MM.1S (cell line): ENCODE measurements around the gene WDFY2.
"Not testable (repeated sequence)": the region's sequence is repeated elsewhere in the genome, so short reads cannot be mapped to it uniquely, and the experiment has no call there.

Source experiments
- DNase-seq: peaks from one replicate; pipeline ENCODE4 v3.0.0-alpha.2; 2015
- H2AFZ ChIP-seq: fragments of 300-600 bp; sonication (generic); 2 replicates; pipeline ENCODE4 v1.6.0; 2016; ENCODE audit warnings: antibody characterized with exemption, low read length
- H3F3A ChIP-seq: fragments of 300-600 bp; sonication (generic); 2 replicates; pipeline ENCODE4 v1.6.1; 2016; ENCODE audit warnings: mild to moderate bottlenecking, antibody characterized with exemption, low read length, moderate library complexity, mixed read lengths; ENCODE audit not compliant: insufficient read depth
- H3K27ac ChIP-seq: fragments of 300-600 bp; sonication (generic); 2 replicates; pipeline ENCODE4 v1.5.1; 2016; ENCODE audit warnings: mild to moderate bottlenecking, low read length
- H3K27me3 ChIP-seq: fragments of 300-600 bp; sonication (generic); replicated peaks from 2 replicates; pipeline ENCODE4 v1.6.0; 2016; ENCODE audit warnings: low read length; ENCODE audit not compliant: insufficient read depth
- H3K36me3 ChIP-seq: fragments of 300-600 bp; sonication (generic); replicated peaks from 2 replicates; pipeline ENCODE4 v1.6.1; 2016; ENCODE audit warnings: mild to moderate bottlenecking, low read length, mixed read lengths; ENCODE audit not compliant: insufficient read depth
- H3K4me1 ChIP-seq: fragments of 300-600 bp; sonication (generic); 2 replicates; pipeline ENCODE4 v1.6.1; 2016; ENCODE audit warnings: low read length, mixed read lengths
- H3K4me2 ChIP-seq: fragments of 300-600 bp; sonication (generic); 2 replicates; pipeline ENCODE4 v1.6.0; 2016; ENCODE audit warnings: low read depth, low read length
- H3K4me3 ChIP-seq: fragments of 300-600 bp; sonication (generic); 2 replicates; pipeline ENCODE4 v1.5.1; 2016; ENCODE audit warnings: low read length, mixed read lengths
- H3K79me2 ChIP-seq: fragments of 300-600 bp; sonication (generic); 2 replicates; pipeline ENCODE4 v1.6.1; 2016; ENCODE audit warnings: mixed run types, low read length, mixed read lengths
- H3K9ac ChIP-seq: fragments of 300-600 bp; sonication (generic); 2 replicates; pipeline ENCODE4 v1.6.1; 2016; ENCODE audit warnings: low read length, mixed read lengths
- H3K9me2 ChIP-seq: fragments of 300-600 bp; sonication (generic); replicated peaks from 2 replicates; pipeline ENCODE4 v1.6.1; 2016; ENCODE audit warnings: mild to moderate bottlenecking, low read length, mixed read lengths; ENCODE audit not compliant: insufficient read depth
- H3K9me3 ChIP-seq: fragments of 300-600 bp; sonication (generic); replicated peaks from 2 replicates; pipeline ENCODE4 v1.6.1; 2016; ENCODE audit warnings: mild to moderate bottlenecking, low read length, mixed read lengths; ENCODE audit not compliant: insufficient read depth
- H4K20me1 ChIP-seq: fragments of 300-600 bp; sonication (generic); 2 replicates; pipeline ENCODE4 v1.6.1; 2016; ENCODE audit warnings: mild to moderate bottlenecking, low read length, moderate library complexity, mixed read lengths; ENCODE audit not compliant: insufficient read depth
- CTCF ChIP-seq: fragments of 300-600 bp; sonication (generic); IDR thresholded peaks from 2 replicates; pipeline ENCODE4 v1.5.1; 2016; ENCODE audit warnings: antibody characterized with exemption, low read length, mixed read lengths
- EZH2 ChIP-seq: fragments of 300-600 bp; sonication (generic); optimal IDR thresholded peaks from 2 replicates; pipeline ENCODE3; 2017; ENCODE audit warnings: low read depth, mild to moderate bottlenecking, antibody characterized with exemption, low read length, mixed read lengths
- EZH2phosphoT487 ChIP-seq: fragments of 300-600 bp; sonication (generic); IDR thresholded peaks from 2 replicates; pipeline ENCODE4 v1.6.1; 2018; ENCODE audit warnings: antibody characterized with exemption, low read length

Gene WDFY2

DNA sequence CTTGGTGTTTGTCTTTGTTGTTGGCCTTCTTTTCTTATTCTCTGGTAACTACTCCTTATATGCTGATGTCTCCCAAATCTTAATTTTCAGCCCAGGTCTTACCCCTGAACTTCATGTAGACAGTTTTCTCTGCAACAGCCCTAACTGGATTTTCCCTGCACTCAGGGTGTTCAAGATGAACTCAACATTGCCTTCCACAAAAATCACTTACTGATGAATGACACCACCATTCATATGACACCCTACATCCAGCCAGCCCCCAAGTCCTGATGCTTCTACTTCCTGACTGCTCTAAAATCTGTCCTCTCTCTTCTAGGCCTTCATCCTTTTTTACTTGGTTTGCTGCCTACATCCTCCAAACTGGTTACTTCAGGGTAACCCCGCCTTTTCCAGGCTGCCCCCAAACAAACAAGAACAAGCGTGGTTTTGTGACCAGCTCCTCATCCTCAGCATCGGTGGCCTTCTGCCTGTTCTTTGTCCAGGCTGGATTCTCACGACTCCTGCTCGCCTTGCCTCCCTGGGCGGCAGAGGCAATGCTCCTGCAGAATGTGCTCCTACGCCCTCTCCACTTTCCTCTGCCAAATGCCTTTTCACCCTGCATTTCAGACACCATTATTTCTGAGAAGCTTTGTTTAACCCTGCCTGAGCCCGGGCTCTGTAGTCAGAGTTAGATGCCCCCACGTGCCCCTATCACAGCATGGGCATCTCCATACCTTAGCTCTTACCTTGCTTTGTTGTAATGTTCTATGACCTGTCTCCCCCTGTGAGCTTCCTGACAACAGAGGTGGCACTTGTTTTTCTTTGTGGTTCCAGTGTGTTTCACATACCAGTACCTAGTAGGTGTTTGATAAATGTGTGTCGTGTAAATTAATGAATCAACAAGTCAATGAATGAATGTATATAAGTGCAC lies 61.8 kb downstream of the WDFY2 start:
- Histone ChIP-seq H3K4me2 (no peak overlapping the region), H3K36me3 (no peaks in the 10 kb centered on the region), H3K4me3 (no peak overlapping the region), H4K20me1 (no peaks in the 10 kb centered on the region), H3K27ac (no peak overlapping the region), H3K9me2 (no peaks in the 10 kb centered on the region), H3K79me2 (no peaks in the 10 kb centered on the region), H3F3A (no peaks in the 10 kb centered on the region), H3K9ac (no peak overlapping the region), H3K27me3 (no peaks in the 10 kb centered on the region), H2AFZ (no peak overlapping the region), H3K9me3 (no peaks in the 10 kb centered on the region), H3K4me1 (no peaks in the 10 kb centered on the region)
- no peak for TF ChIP-seq EZH2phosphoT487
- TF ChIP-seq EZH2, result no peak
- TF ChIP-seq CTCF, result no peak
- no peak for DNase-seq

DNA sequence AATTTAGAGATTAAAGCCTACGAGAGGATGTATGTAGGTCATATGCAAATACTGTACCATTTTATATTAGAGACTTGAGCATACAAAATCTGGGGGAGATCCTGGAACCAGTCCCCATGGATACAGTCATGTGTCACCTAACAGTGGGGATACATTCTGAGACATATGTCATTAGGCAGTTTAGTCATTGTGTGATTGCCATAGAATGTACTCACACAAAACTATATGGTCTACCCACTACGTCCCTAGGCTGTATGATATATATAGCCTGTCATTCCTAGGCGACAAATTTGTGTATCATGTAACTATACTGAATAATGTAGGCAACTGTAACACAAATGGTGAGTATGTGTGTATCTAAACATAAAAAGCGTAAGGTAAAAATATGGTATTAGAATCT lies 62.8 kb downstream of the WDFY2 start:
- Histone ChIP-seq H3K4me1 (no peaks in the 10 kb centered on the region), H4K20me1 (no peaks in the 10 kb centered on the region), H2AFZ (no peak overlapping the region), H3K27me3 (no peaks in the 10 kb centered on the region), H3K4me3 (no peak overlapping the region), H3K9ac (no peak overlapping the region), H3K9me3 (no peaks in the 10 kb centered on the region), H3K4me2 (no peak overlapping the region), H3K36me3 (no peaks in the 10 kb centered on the region), H3K9me2 (no peaks in the 10 kb centered on the region), H3K27ac (no peak overlapping the region), H3K79me2 (no peaks in the 10 kb centered on the region), H3F3A (no peaks in the 10 kb centered on the region)
- DNase-seq, result no peak
- TF ChIP-seq EZH2phosphoT487 (no peak), CTCF (no peak), EZH2 (no peak)

DNA sequence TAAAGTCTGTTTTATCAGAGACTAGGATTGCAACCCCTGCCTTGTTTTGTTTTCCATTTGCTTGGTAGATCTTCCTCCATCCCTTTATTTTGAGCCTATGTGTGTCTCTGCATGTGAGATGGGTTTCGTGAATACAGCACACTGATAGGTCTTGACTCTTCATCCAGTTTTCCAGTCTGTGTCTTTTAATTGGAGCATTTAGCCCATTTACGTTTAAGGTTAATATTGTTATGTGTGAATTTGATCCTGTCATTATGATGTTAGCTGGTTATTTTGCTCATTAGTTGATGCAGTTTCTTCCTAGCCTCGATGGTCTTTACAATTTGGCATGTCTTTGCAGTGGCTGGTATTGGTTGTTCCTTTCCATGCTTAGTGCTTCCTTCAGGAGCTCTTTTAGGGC lies 67.9 kb downstream of the WDFY2 start:
- H3K27me3 ChIP-seq, H3K4me3 ChIP-seq, H3K4me2 ChIP-seq, H3K36me3 ChIP-seq, H2AFZ ChIP-seq, DNase-seq, H3K9ac ChIP-seq, H3K79me2 ChIP-seq, H3F3A ChIP-seq, H3K9me3 ChIP-seq, H4K20me1 ChIP-seq, H3K27ac ChIP-seq, H3K4me1 ChIP-seq, H3K9me2 ChIP-seq: not testable (repeated sequence)
